Activated T-helper 1 cell treated with Interleukin-2 at 50 U/mL for 16 hours (primary cell): Measurements from ENCODE around the gene AKT3.
"Not testable (repeated sequence)": the region's sequence is repeated elsewhere in the genome, so short reads cannot be mapped to it uniquely, and the experiment has no call there.

ENCODE experiments used
- DNase-seq: peaks from one replicate; pipeline ENCODE4 v3.0.0-alpha.2; 2020; ENCODE audit warnings: low read depth

AKT3 gene

GRCh38 chr1:243841507-243841906 is 8.5 kb downstream of the AKT3 start:
- DNase-seq = no peak

DNA sequence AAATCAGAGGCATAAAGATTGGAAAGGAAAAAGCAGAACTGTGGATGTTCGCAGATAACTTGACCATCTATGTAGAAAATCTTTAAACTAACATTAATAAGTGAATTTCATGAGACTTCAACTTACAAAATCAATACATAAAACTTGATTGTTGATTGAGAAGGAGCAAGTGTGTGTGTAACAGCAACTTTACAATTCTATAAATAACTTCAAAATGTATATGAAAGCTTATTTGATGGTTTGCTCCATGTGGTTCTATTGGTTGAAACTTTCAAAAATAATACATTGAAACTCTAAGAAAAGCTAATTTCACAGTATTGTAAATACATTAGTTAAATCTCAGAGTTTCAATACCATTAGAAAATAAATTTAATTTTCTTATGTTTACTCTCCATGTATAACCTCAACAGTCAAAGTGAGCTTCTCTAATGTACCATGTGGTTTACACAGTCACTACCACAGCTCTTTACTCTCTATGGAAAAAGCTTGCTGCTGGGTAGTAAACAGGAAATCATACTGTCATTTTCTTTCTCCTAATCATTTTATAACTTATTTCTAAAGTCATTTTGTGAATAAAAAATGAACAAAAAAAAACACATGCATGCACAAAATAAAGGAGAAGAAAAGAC is 12.0 kb downstream of the AKT3 start:
- no peak for DNase-seq

DNA sequence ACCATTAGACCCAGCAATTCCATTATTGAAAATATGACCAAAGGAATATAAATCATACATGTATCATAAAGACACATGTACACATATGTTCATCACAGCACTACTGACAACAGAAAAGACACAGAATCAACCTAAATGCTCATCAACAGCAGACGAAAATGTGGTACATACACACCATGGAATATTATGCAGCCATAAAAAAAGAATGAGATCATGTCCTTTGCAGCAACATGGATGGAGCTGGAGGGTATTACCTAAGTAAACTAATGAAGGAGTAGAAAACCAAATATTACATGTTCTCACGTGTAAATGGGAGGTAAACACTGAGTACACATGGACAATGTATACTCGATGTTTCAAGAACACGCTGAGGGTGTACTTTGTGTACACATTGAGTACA is 15.9 kb downstream of the AKT3 start:
- no peak for DNase-seq

DNA sequence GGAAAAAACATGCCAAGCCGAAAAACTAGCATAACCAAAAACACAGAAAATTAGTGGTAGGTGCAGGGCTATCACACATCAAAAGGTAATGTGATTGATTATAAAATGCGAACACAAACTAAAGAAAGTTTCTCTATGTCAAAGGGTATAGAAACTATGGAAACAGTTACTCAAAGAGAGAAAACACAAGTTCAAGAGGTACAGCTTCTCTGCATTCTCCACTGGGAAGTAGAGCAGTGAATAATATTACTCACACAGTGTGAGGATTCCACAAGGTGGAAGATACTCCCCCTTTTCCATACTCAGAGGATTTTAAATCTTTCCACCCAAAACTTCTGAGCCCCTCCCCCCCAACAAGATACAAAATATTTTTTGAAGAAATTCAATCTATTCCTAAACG is 18.6 kb downstream of the AKT3 start:
- no peak for DNase-seq

GRCh38 chr1:243827206-243827605 is 22.8 kb downstream of the AKT3 start:
- no peak for DNase-seq

DNA sequence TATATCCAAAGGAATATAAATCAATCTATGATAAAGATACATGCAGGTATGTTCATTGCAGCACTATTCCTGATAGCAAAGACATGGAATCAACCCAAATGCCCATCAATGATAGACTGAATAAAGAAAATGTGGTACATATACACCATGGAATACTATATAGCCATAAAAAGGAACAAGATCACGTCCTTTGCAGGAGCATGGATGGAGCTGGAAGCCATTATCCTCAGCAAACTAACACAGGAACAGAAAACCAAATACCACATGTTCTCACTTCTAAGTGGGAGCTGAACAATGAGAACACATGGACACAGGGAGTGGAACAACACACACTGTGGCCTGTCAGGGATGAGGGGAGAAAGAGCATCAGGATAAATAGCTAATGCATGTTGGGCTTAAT is 25.1 kb downstream of the AKT3 start:
- not testable (repeated sequence) for DNase-seq

DNA sequence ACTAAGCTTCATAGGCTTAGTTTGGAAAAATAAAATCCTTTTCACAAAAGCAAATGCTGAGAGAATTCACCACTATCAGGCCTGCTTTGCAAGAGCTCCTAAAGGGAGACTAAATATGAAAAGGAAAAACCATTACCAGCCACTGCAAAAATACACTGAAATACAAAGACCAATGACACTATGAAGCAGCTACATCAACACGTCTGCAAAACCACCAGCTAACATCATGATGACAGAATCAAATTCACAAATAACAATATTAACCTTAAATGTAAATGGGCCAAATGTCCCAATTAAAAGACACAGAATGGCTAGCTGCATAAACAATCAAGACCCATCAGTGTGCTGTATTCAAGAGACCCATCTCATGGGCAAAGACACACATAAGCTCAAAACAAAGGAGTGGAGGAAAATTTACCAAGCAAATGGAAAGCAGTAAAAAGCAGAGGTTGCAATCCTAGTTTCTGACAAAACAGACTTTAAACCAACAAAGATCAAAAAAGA is 28.8 kb downstream of the AKT3 start:
- DNase-seq = no peak

GRCh38 chr1:243819438-243819839 is 30.6 kb downstream of the AKT3 start:
- no peak for DNase-seq

DNA sequence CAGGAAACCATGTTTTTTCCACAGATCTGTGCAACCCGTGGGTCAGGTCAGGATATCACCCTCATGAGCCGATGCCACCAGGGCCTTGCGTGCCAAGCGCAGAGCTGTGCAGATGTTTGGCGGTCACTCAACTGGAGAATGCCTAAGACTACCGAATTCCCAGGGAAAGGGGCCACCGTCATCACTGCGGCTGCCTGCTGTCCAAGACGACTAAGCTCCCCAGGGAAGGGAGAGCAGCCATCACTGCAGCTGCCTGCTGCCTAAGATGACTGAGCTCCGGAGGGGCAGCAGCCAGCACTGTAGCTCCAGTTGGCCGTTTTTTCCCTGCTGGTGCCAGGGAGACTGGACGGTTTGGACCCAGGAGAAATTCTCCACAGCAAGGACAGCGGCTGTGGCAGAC is 31.1 kb downstream of the AKT3 start:
- DNase-seq = no peak

GRCh38 chr1:243814718-243815117 is 35.3 kb downstream of the AKT3 start:
- no peak for DNase-seq

- DNase-seq = peak; percentile 7
These were observed 42.7 kb downstream of the AKT3 start for GRCh38 chr1:243807346-243807745.

DNA sequence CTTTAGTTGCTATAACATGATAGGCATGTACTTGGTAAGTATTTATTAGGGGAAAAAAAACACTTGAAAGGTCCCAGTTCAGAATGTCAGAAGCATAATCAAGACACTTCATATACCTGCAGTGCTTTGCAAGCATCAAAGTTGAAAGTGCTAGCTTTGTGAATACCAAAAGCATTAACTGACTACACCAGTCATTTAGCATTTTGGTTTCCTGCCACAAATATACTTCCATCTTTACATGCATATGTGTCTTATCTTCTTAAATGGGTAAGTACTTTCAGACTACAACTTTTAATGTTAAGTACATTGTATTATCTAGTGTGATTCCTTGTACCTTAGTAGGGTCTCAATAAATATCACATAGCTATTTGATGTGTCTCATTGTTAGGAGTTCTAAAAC is 43.7 kb downstream of the AKT3 start:
- DNase-seq = no peak

GRCh38 chr1:243802736-243803135 is 47.3 kb downstream of the AKT3 start:
- DNase-seq = no peak

DNA sequence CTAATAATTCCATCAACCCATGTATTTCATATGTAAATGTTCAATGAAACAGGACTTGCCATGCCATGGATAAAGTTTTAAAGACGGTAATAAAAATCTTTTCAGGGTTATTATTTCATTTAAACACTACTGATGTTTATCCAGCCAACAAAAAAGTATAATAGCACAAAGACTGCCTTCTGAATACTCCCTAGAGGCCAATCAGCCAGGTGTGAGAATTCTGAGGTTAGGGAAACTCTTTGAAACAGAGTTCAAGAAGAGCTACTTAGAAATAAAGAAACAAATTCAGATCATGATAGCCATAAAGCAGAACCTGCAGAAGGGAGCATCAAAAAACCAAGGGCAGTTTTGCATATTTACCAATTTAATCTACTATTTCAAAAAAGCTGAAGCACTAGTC is 48.7 kb downstream of the AKT3 start:
- DNase-seq = no peak

GRCh38 chr1:243799908-243800307 is 50.1 kb downstream of the AKT3 start:
- DNase-seq = no peak

DNA sequence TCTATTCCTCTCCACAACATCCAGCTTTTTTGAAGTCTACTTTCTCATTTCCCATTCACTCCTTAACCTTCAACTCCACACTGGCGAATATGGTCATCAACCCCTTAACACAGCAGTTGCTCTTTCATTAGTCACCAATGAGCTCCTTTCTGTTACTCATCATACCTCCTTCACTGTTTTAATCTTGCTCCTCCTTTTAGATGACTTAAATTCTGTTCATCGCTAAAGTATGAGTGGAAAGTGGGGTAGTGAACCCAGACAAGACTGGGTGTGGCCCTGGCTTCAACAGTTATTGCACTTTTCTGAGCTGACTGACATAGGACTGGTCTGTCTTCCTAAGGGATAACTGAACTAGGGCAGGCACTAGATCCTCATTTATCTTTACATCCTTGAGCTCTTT is 51.3 kb downstream of the AKT3 start:
- no peak for DNase-seq

- DNase-seq = no peak
These were observed 54.0 kb downstream of the AKT3 start for GRCh38 chr1:243796016-243796415.

DNA sequence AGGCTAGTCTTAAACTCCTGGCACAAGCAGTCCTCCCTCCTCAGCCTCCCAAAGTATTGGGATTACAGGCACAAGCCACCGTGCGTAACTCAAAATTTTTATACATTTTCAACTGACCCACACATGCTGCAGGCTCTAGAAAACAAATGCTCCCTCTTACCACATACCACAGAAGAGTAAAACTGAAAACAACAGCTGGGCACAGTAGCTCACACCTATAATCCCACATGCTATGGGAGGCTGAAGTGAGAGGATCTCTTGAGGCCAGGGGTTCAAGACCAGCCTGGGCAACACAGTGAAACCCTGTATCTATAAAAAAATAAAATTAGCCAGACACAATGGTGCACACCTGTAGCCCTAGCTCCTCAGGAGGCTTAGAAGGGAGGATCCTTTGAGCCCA is 56.7 kb downstream of the AKT3 start:
- no peak for DNase-seq

- no peak for DNase-seq
These were observed 57.2 kb downstream of the AKT3 start for GRCh38 chr1:243792891-243793290.

DNA sequence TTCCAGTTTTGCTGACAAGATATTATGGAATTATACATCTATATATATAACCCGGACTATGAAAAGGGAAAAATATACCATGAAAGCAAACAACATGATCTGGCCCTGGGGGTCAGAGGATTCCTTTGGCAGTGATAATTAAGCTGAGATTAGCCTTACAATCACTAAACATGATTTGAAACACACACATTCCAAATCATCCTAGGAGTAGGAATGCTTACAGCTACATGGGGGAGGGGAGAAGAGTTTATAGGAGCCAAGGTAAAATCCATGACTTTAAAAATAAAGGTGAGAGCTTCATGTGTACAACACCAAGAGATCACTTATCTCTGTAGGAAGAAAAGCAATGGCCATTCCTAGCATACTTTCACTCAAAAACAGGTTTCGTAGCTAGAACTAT is 57.6 kb downstream of the AKT3 start:
- no peak for DNase-seq

- DNase-seq = no peak
These were observed 58.3 kb downstream of the AKT3 start for GRCh38 chr1:243791586-243792267.

- DNase-seq = no peak
These were observed 59.6 kb downstream of the AKT3 start for GRCh38 chr1:243790404-243790803.

DNA sequence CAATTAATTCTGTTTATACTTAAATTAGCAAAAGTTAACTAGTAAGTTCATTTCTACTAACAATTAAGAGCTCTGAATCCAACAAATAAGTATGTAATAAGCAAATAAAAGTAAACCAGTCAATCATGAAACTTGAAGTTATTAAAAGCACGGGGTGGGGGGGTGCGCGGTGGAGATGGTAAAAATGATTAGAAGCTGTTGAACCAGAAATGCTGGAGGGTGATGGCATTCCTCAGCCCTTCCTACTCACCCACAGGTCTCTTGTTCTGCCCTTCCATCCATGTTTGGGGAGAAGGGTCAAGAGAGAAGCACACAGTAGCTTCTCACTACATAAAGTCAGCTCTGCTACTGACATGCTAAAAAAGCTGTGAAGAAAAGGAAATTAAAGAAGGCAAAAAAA is 63.5 kb downstream of the AKT3 start:
- DNase-seq = no peak

- DNase-seq = no peak
These were observed 65.5 kb downstream of the AKT3 start for GRCh38 chr1:243784506-243784905.
